GM12878 (cell line): ENCODE measurements around the gene ALS2. TPM values are rescaled to one million over a fixed set of nuclear protein-coding genes. Genes with fewer than 3 reads are reported as not detected.

Experiments
- ASH2L ChIP-seq: fragments of 300-600, 200-600 bp; sonication (generic); IDR thresholded peaks from 2 replicates; pipeline ENCODE4 v1.6.1; 2017; ENCODE audit warnings: low read depth, mild to moderate bottlenecking, borderline replicate concordance
- ATF2 ChIP-seq: IDR thresholded peaks from 2 replicates; pipeline ENCODE4 v1.6.1; 2012; ENCODE audit warnings: low read length, inconsistent platforms
- ATF7 ChIP-seq: fragments of 450-650 bp; IDR thresholded peaks from 2 replicates; pipeline ENCODE4 v1.6.1; 2016; ENCODE audit warnings: low read depth, mild to moderate bottlenecking
- CREB1 ChIP-seq: IDR thresholded peaks from 2 replicates; pipeline ENCODE4 v1.6.1; 2012; ENCODE audit warnings: low read depth, mild to moderate bottlenecking, inconsistent platforms
- FOXK2 ChIP-seq: fragments of 450-650 bp; IDR thresholded peaks from 2 replicates; pipeline ENCODE4 v1.6.1; 2017; ENCODE audit warnings: mild to moderate bottlenecking, moderate library complexity
- IKZF1 ChIP-seq: fragments of 450-650 bp; conservative IDR thresholded peaks from 2 replicates; pipeline ENCODE4 v1.6.1; 2017; ENCODE audit warnings: antibody characterized with exemption, mild to moderate bottlenecking
- LARP7 ChIP-seq: fragments of 450-650 bp; IDR thresholded peaks from 2 replicates; pipeline ENCODE4 v1.6.1; 2017; ENCODE audit warnings: mild to moderate bottlenecking
- MAX ChIP-seq: IDR thresholded peaks from 2 replicates; pipeline ENCODE4 v1.6.1; 2012; ENCODE audit warnings: low read depth, low read length, improper control_type of control experiment
- MEF2A ChIP-seq: IDR thresholded peaks from 2 replicates; pipeline ENCODE4 v1.6.1; 2011; ENCODE audit warnings: low read depth, mild to moderate bottlenecking, low read length, moderate library complexity; ENCODE audit not compliant: insufficient read depth
- MXI1 ChIP-seq: fragments of 150-350 bp; IDR thresholded peaks from 2 replicates; pipeline ENCODE4 v1.6.1; 2011; ENCODE audit warnings: low read depth, mild to moderate bottlenecking, inconsistent platforms, low read length, improper control_type of control experiment
- NBN ChIP-seq: fragments of 450-650 bp; IDR thresholded peaks from 2 replicates; pipeline ENCODE4 v1.6.1; 2016
- POLR2AphosphoS5 ChIP-seq: IDR thresholded peaks from 2 replicates; pipeline ENCODE4 v1.6.1; 2011; ENCODE audit warnings: mild to moderate bottlenecking, low read length, inconsistent platforms
- POU2F2 ChIP-seq: IDR thresholded peaks from 3 replicates; pipeline ENCODE4 v1.6.1; 2011; ENCODE audit warnings: low read depth, mild to moderate bottlenecking, low read length, borderline replicate concordance
- RCOR1 ChIP-seq: conservative IDR thresholded peaks from 2 replicates; pipeline ENCODE4 v1.6.1; 2012; ENCODE audit warnings: low read depth, low read length, improper control_type of control experiment
- SKIL ChIP-seq: fragments of 450-650 bp; IDR thresholded peaks from 2 replicates; pipeline ENCODE4 v1.6.1; 2017; ENCODE audit warnings: mild to moderate bottlenecking, low read depth, inconsistent platforms; ENCODE audit not compliant: poor library complexity, severe bottlenecking
- TAF1 ChIP-seq: IDR thresholded peaks from 2 replicates; pipeline ENCODE4 v1.6.1; 2011; ENCODE audit warnings: mild to moderate bottlenecking, low read depth, low read length, borderline replicate concordance
- USF2 ChIP-seq: IDR thresholded peaks from 2 replicates; pipeline ENCODE4 v1.6.1; 2011; ENCODE audit warnings: low read depth, low read length, improper control_type of control experiment, borderline replicate concordance
- ZBTB11 ChIP-seq: fragments of 450-650 bp; formaldehyde crosslinking; IDR thresholded peaks from 2 replicates; pipeline ENCODE4 v1.5.0; 2022; ENCODE audit warnings: mild to moderate bottlenecking, missing genetic modification characterization
- ZNF622 ChIP-seq: fragments of 450-650 bp; IDR thresholded peaks from 2 replicates; pipeline ENCODE4 v1.6.1; 2017; ENCODE audit warnings: mild to moderate bottlenecking, inconsistent platforms
- polyA plus RNA-seq, 11 experiments: library from polyadenylated mRNA; depleted of rRNA in 4 of 11; unstranded in 6 of 11; stranded (reverse) in 5 of 11; fragments of >200 nt; fragmentation: Nextera tagmentation in 4 of 11; fragmentation: Illumina TruSeq in 1 of 11; extraction: Ambion mirVana in 4 of 11; extraction: Trizol in 1 of 11; gene quantifications; 1 replicate in 1 of 11; 2 replicates in 10 of 11; pipeline versions ENCODE4 v1.2.1 to v1.2.3, GENCODE V29; 2011 to 2016; ENCODE audit warnings: inconsistent platforms in 2 of 11, missing spikeins in 2 of 11, low read depth in 1 of 11
- total RNA-seq, 4 experiments: library from RNA; depleted of rRNA in 3 of 4; stranded (reverse); fragments of >200 nt in 3 of 4; fragmentation: Illumina TruSeq in 1 of 4; extraction: Trizol in 1 of 4; gene quantifications; 2 replicates each; pipeline versions ENCODE4 v1.2.1 to v1.2.3, GENCODE V29; 2013 to 2021
- TF ChIP-seq, protein P1 (sequence below): IDR thresholded peaks from 2 replicates; pipeline ENCODE4 v1.6.1; 2011; ENCODE audit warnings: borderline replicate concordance, low read depth, mild to moderate bottlenecking, moderate library complexity, mixed read lengths, low read length; ENCODE audit not compliant: insufficient read depth; ENCODE audit errors: extremely low read length

The ALS2 gene
- total and polyA plus RNA-seq, 10 of the 15 experiments (the other 5 are each of a cell fraction or from before 2014, with no cell fraction given) = 2.4 to 10.4 (median 7.7) TPM

DNA sequence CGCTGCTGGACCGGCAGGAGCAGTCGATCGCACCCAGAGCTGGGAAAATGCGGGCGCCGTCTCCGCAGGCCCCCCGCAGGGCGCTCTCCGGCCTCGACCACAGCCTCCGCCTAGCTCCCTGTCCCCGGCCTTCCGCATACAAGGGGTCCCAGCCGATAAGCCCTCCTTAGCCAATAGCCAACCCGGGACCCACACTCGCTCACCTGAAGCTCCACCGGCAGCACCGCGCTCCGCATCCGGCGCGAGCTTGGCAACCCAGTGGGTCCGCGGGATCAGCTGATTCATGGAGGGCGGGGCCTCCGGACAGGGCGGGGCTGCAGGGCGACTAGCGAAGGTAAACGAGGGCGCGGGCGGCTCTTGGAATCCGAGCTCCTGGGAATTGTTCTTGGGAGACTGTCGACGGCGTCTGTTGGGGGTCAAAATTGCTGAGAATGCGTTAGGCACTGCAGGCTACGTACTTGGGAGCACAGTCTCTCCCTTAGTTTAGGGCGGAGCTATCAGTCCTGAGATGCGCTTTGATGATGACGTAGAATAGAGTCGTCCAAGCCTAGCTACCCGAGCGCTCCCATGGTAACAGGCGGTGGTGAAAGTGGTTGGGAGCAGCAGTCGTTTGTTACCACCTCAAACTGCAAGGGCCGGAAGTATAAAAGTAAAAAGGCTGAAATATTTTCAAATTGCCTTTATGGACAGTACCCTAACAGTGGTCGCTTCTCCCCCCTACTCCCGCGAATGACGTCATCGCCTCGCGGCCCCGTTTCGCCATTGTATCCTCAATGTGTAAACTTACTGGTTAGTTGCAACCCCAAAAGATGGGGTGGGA is at the start of gene ALS2 (continued):
- TF ChIP-seq SKIL (peak; percentile 49), POU2F2 (peak; percentile 2; the same call in 1 of the 3 replicates), CREB1 (peak; percentile 97), ATF2 (peak; percentile 81), TAF1 (peak; percentile 29; the same call in 1 of the 2 replicates), MEF2A (no peak), MXI1 (peak; percentile 89), ZNF622 (no peak), LARP7 (peak; percentile 55; the same call in 1 of the 2 replicates), IKZF1 (peak; percentile 73), MAX (no peak; the same call in 1 of the 2 replicates), ATF7 (peak; percentile 99), USF2 (peak; percentile 25), POLR2AphosphoS5 (peak; percentile 66; the same call in 1 of the 2 replicates), FOXK2 (0 out of 2 replicates have a peak, but pooled peaks have one; percentile 9), RCOR1 (0 out of 2 replicates have a peak, but pooled peaks have one; percentile 63), NBN (peak; percentile 87; the same call in 1 of the 2 replicates), ASH2L (peak; percentile 52; the same call in 1 of the 2 replicates), ZBTB11 (CRISPR knock-in tag) (no peak)
- TF ChIP-seq, protein P1, sequence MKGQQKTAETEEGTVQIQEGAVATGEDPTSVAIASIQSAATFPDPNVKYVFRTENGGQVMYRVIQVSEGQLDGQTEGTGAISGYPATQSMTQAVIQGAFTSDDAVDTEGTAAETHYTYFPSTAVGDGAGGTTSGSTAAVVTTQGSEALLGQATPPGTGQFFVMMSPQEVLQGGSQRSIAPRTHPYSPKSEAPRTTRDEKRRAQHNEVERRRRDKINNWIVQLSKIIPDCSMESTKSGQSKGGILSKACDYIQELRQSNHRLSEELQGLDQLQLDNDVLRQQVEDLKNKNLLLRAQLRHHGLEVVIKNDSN = peak; percentile 66
